ENCODE results near the gene CTNNBL1.

Gene CTNNBL1, protein sequence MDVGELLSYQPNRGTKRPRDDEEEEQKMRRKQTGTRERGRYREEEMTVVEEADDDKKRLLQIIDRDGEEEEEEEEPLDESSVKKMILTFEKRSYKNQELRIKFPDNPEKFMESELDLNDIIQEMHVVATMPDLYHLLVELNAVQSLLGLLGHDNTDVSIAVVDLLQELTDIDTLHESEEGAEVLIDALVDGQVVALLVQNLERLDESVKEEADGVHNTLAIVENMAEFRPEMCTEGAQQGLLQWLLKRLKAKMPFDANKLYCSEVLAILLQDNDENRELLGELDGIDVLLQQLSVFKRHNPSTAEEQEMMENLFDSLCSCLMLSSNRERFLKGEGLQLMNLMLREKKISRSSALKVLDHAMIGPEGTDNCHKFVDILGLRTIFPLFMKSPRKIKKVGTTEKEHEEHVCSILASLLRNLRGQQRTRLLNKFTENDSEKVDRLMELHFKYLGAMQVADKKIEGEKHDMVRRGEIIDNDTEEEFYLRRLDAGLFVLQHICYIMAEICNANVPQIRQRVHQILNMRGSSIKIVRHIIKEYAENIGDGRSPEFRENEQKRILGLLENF
- long read RNA-seq, transcript CTNNBL1-201 (16 exons, 1,925 nt) = major isoform, 509 of 588 reads
- long read RNA-seq, partial matches to known transcripts = 20 of 588 reads
- long read RNA-seq, other reads (novel, unspliced or antisense) = 59 of 588 reads

DNA sequence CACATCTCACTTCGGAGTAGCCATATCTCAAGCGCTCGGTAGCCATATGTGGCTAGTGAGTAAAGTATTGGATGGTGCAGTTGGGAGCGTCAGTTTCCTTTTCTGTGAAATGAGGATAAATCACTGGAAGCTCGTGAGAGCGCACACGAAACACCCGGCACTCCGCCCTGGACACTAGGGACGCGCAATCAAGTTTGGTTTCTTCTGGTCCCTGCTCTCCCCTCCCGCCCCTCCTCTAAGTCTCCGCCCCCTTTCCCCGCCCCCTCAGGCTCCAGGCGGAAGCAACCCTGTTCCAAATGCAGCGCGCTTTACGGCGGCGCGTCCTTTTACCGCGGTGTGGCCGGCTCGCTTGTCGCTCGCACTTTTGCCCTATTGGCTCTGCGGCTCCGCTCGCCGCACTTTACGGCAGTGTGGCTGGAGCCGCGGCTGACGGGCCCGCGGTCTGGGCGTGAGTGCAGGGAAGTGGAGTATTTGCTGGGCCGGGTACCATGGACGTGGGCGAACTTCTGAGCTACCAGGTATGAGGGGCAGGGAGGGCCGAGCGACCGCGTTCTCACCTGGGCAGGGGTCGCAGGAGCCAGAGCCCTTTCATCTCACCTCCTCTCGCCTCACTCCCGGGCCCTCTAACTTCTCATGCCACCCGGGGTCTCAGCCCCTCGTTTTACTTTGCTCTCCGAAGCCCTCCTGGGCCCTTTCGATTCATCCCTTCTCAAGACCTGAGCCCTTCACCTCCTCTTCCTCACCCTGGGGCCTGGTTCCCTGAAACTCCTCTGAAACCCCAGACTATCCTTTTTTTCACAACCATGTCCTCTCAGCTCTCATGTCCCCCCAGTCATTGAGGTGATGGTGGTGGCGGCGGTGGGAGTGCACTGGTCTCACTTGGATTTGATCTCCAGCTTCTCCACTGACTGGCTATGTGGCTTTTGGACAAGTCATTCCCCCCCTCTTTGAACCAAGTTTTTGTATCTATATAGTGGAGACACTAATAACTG, at the start of gene CTNNBL1:
Gene CTNNBL1, plus strand, starts transcription at position 396 of the 992 bp plus-strand sequence. Its CDS starts 93 bp downstream, at position 489.
- TF ChIP-seq, protein P1, sequence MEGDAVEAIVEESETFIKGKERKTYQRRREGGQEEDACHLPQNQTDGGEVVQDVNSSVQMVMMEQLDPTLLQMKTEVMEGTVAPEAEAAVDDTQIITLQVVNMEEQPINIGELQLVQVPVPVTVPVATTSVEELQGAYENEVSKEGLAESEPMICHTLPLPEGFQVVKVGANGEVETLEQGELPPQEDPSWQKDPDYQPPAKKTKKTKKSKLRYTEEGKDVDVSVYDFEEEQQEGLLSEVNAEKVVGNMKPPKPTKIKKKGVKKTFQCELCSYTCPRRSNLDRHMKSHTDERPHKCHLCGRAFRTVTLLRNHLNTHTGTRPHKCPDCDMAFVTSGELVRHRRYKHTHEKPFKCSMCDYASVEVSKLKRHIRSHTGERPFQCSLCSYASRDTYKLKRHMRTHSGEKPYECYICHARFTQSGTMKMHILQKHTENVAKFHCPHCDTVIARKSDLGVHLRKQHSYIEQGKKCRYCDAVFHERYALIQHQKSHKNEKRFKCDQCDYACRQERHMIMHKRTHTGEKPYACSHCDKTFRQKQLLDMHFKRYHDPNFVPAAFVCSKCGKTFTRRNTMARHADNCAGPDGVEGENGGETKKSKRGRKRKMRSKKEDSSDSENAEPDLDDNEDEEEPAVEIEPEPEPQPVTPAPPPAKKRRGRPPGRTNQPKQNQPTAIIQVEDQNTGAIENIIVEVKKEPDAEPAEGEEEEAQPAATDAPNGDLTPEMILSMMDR (IDR thresholded peaks at IDR 0.05; ENCODE audit: insufficient read depth, low read length) = no peak
- TF ChIP-seq POLR2AphosphoS5 (IDR thresholded peaks at IDR 0.05; ENCODE audit: low read depth) = peak; percentile 95
- TF ChIP-seq SPI1 (IDR thresholded peaks at IDR 0.05; ENCODE audit: borderline replicate concordance, low read depth) = peak; percentile 62; the same call in 1 of the 2 replicates
- TF ChIP-seq, protein P2, sequence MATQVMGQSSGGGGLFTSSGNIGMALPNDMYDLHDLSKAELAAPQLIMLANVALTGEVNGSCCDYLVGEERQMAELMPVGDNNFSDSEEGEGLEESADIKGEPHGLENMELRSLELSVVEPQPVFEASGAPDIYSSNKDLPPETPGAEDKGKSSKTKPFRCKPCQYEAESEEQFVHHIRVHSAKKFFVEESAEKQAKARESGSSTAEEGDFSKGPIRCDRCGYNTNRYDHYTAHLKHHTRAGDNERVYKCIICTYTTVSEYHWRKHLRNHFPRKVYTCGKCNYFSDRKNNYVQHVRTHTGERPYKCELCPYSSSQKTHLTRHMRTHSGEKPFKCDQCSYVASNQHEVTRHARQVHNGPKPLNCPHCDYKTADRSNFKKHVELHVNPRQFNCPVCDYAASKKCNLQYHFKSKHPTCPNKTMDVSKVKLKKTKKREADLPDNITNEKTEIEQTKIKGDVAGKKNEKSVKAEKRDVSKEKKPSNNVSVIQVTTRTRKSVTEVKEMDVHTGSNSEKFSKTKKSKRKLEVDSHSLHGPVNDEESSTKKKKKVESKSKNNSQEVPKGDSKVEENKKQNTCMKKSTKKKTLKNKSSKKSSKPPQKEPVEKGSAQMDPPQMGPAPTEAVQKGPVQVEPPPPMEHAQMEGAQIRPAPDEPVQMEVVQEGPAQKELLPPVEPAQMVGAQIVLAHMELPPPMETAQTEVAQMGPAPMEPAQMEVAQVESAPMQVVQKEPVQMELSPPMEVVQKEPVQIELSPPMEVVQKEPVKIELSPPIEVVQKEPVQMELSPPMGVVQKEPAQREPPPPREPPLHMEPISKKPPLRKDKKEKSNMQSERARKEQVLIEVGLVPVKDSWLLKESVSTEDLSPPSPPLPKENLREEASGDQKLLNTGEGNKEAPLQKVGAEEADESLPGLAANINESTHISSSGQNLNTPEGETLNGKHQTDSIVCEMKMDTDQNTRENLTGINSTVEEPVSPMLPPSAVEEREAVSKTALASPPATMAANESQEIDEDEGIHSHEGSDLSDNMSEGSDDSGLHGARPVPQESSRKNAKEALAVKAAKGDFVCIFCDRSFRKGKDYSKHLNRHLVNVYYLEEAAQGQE (IDR thresholded peaks at IDR 0.05; ENCODE audit: insufficient replicate concordance, low read depth) = no peak
- Histone ChIP-seq H3K4me3 (replicated peaks; ENCODE audit: insufficient read depth, low read length) (peak within 1 kb of the TSS; percentile 64), H3K27ac (replicated peaks) (peak within 1 kb of the TSS; percentile 47), H3K27me3 (ENCODE audit: insufficient read depth, poor library complexity, severe bottlenecking) (no peaks in the 10 kb centered on the region)
- DNase-seq (ENCODE audit: low read depth in 1 of 2, low spot score in 1 of 2) = peak; percentile 96 to 97

DNA sequence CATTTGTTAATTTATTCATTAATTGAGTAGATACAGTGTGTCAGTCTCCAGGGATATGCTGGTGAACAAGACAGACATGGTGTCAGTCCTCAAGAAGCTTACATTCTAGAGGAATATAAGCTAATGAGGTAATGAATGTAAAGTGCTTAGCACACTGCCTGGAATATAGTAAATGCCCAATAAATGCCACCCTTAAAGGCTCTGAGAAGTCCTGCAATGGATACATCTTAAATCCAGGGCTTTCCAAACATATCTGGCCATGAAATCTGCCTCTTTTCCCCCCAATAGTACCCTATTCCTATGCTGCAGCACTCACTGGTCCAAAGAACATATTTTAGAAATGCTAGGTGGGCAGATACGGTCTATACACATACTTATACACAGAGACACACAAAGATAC, 49.2 kb upstream of the CTNNBL1 start:
- no peak overlapping the region for H3K27ac ChIP-seq (replicated peaks)
- H3K4me3 ChIP-seq (replicated peaks; ENCODE audit: insufficient read depth, low read length) = no peak overlapping the region

More for the DNA sequence above, 49.2 kb upstream of the CTNNBL1 start:
- no peak for DNase-seq (ENCODE audit: low read depth in 1 of 2, low spot score in 1 of 2)
- TF ChIP-seq, protein P2 (IDR thresholded peaks at IDR 0.05; ENCODE audit: insufficient replicate concordance, low read depth) = no peak
- TF ChIP-seq SPI1 (IDR thresholded peaks at IDR 0.05; ENCODE audit: borderline replicate concordance, low read depth) (no peak), POLR2AphosphoS5 (IDR thresholded peaks at IDR 0.05; ENCODE audit: low read depth) (no peak), GABPA (IDR thresholded peaks at IDR 0.05; ENCODE audit: low read depth) (no peak)
- TF ChIP-seq, protein P1 (IDR thresholded peaks at IDR 0.05; ENCODE audit: insufficient read depth, low read length) = no peak
- peaks cover 10% of the 10 kb centered on the region for H3K27me3 ChIP-seq (ENCODE audit: insufficient read depth, poor library complexity, severe bottlenecking)
